ENCODE measurements around the gene ABCD1.
A peak's percentile ranks its signal among the peaks of the same experiment; 100 is the strongest.

The ABCD1 gene

GRCh38 chrX:153781428-153782047 lies 56.9 kb downstream of the ABCD1 start (continued):
- no peak for TF ChIP-seq PRDM2 (tag by site-specific recombination; IDR thresholded peaks at IDR 0.05; ENCODE audit: borderline replicate concordance)
- peak; percentile 79 for TF ChIP-seq ZIC2 (tag by site-specific recombination; IDR thresholded peaks at IDR 0.05)
- TF ChIP-seq ZBTB20 (tag by site-specific recombination; IDR thresholded peaks at IDR 0.05), result no peak
- TF ChIP-seq INSM2 (tag by site-specific recombination; IDR thresholded peaks at IDR 0.05), result no peak
- TF ChIP-seq ZNF398 (tag by site-specific recombination; IDR thresholded peaks at IDR 0.05), result no peak
- no peak for TF ChIP-seq AEBP2 (tag by site-specific recombination; IDR thresholded peaks at IDR 0.05; ENCODE audit: borderline replicate concordance)
- no peak for TF ChIP-seq ZNF350 (tag by site-specific recombination; IDR thresholded peaks at IDR 0.05)
- TF ChIP-seq ZNF792 (tag by site-specific recombination; IDR thresholded peaks at IDR 0.05), result no peak
- TF ChIP-seq ZNF48 (tag by site-specific recombination; IDR thresholded peaks at IDR 0.05), result no peak
- no peak for TF ChIP-seq YY2 (tag by site-specific recombination; IDR thresholded peaks at IDR 0.05)
- TF ChIP-seq TRIM28 (IDR thresholded peaks at IDR 0.05; ENCODE audit: borderline replicate concordance, low read length), result no peak
- TF ChIP-seq ZBTB11 (tag by site-specific recombination; conservative IDR thresholded peaks at IDR 0.05; ENCODE audit: low read depth), result no peak
- no peak for TF ChIP-seq ZNF138 (tag by site-specific recombination; IDR thresholded peaks at IDR 0.05; ENCODE audit: borderline replicate concordance)
- no peak for TF ChIP-seq ELK4 (IDR thresholded peaks at IDR 0.05; ENCODE audit: borderline replicate concordance, low read depth, low read length)
- TF ChIP-seq SP2 (tag by site-specific recombination; IDR thresholded peaks at IDR 0.05), result peak; percentile 21; the same call in 1 of the 2 replicates
- no peak for TF ChIP-seq ZNF324 (tag by site-specific recombination; IDR thresholded peaks at IDR 0.05)
- no peak for TF ChIP-seq ZNF221 (tag by site-specific recombination; IDR thresholded peaks at IDR 0.05; ENCODE audit: borderline replicate concordance)
- TF ChIP-seq PBX3 (CRISPR knock-in tag; IDR thresholded peaks at IDR 0.05), result 0 out of 2 replicates have a peak, but pooled peaks have one; percentile 31
- no peak for TF ChIP-seq ZNF202 (tag by site-specific recombination; IDR thresholded peaks at IDR 0.05; ENCODE audit: borderline replicate concordance)
- TF ChIP-seq ZBTB17 (tag by site-specific recombination; IDR thresholded peaks at IDR 0.05), result no peak

Data from HEK293 (cell line).